Left lobe of liver (tissue), 2 donors: ENCODE data around the gene ZNF595. TPM values are rescaled to one million over a fixed set of nuclear protein-coding genes. Genes with fewer than 3 reads are reported as not detected.
"Not testable (repeated sequence)": the region's sequence is repeated elsewhere in the genome, so short reads cannot be mapped to it uniquely, and the experiment has no call there.

Source experiments
- ATAC-seq: fragments of 200-7000 bp; cut with Tn5 transposase; one replicate; pipeline ENCODE4 v1.9.1; 2020; ENCODE audit warnings: mild to moderate bottlenecking, moderate library complexity
- DNase-seq: peaks from one replicate; pipeline ENCODE4 v3.0.0-alpha.2; 2020; ENCODE audit warnings: low spot score
- total RNA-seq: library from RNA; stranded (reverse); gene quantifications from one replicate; pipeline ENCODE4 v1.2.1, GENCODE V29; 2021
- donor health status: DM: no; HTN: no; CAD: no; lungs with moderate emphysema.
- donor health status: DM: no; HTN: yes; CAD: no.

The ZNF595 gene
- 5.4 TPM for total RNA-seq

DNA sequence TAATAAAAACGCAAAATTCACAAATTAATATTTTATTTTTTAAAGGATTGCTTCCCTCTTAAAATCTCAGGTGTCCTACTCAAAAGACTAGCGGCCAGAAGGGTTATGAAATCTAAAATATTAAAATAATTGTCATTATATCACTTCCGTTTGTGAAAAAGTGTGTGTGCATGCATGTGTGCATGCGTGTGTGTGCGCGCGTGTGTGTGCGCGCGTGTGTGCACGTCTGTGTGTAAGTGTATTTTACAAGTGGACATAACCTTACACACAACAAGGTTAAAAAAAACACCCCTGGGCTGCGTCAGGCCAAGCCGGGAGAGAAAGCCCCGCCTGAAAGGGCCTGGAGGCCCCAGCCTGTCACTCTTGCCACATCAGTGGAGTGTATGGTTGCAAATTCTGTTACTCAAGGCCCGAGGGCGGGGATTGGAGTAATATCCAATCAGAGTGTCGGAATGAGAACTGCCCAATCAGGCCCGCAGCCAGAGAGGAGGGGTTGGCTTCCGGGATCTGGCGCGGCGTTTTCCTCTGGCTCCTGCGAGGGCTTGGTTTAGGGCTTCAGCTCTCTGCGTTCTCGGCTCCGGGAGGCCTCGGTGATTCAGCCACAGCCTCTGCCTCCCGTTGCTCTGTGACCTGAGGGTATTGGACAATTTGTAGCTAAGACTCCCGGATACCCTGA lies at the start of gene ZNF595:
Gene ZNF595 (plus strand): TSS at position 518 of the 676 bp plus-strand sequence. CDS start 168 bp downstream, outside the sequence.
- DNase-seq, result peak; percentile 65
- peak; percentile 92 for ATAC-seq

DNA sequence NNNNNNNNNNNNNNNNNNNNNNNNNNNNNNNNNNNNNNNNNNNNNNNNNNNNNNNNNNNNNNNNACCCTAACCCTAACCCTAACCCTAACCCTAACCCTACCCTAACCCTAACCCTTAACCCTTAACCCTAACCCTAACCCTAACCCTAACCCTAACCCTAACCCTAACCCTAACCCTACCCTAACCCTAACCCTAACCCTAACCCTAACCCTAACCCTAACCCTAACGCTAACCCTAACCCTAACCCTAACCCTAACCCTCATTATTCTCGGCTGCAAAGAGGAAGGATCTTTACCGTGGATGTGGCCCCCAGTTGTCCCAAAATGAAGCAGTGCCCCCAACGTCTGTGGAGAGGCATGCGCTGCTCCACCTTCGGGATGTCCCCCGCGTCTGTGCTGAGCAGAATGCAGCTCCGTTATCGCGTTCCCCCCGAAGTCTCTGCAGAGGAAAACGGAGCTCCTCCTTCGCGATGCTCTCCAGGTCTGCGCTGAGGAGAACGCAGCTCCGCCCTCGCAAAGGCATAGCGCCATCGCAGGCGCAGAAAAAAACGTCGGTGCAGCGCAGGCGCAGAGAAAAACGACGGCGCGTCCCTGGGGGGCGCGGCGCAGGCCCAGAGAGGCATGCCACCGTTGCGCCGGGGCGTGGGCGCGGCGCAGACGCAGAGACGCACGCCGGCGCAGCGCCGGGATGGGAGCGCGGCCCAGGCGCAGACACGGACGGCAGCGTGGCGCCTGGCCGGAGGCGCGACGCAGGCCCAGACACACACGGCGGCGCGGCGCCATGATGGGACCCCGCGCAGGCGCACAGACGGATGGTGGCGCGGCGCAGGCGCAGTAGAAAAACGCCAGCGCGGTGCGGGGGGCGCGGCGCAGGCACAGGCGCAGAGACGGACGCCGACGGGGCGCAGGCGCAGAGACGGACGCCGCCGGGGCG lies 42.9 kb upstream of the ZNF595 start:
- peak; percentile 38 for ATAC-seq
- DNase-seq, result not testable (repeated sequence)

DNA sequence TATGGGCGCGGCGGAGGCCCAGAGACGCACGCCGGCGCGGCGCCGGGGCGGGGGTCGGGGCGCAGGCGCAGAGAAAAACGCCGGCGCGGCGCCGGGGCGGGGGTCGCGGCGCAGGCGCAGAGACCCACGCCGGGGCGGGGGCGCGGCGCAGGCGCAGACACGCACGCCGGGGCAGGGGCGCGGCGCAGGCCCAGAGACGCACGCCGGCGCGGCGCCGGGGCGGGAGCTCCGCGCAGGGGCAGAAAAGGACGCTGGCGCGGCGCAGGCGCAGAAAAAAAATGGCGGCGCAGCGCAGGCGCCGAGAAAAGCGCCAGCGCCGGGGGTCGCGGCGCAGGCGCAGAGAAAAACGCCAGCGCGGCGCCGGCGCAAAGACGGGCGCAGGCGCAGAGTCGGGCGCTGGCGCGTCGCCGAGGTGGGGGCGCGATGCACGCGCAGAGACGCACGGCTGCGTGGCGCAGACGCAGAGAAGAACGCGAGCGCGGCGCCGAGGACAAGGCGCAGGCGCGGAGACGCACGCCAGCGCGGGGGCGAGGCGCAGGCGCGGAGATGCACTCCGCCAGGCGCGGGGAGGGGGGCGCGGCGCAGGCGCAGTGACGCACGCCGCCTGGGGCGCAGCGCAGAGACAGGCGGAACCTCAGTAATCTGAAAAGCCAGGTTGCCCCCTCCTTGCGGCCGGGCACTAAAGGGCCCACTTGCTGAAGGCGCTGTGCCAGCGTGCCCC lies 41.9 kb upstream of the ZNF595 start:
- not testable (repeated sequence) for DNase-seq, ATAC-seq

DNA sequence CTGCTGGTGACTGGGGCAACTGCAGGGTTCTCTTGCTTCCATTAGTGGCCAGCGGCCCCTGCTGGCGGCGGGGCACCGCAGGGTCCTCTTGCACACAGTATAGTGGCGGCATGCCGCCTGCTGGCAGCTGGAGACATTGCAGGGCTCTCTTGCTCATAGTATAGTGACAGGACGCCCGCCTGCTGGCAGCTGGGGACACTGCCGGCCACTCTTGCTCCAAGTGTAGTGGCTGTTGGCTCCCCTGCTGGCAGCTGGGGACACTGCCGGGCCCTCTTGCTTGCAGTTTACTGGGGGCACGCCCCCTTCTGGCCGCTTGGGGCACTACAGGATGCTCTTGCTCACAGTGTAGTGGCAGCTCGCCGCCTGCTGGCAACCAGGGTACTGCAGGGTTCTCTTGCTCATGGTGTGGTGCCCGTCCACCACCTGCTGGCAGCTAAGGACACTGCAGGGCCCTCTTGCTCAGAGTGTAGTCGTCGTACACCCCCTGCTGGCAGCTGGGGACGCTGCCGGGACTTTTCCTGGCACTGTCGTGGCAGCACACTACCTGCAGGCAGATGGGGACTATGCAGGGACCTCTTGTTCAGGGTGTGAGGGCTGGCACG lies 41.2 kb upstream of the ZNF595 start:
- DNase-seq (peak; percentile 43), ATAC-seq (peak; percentile 48)

DNA sequence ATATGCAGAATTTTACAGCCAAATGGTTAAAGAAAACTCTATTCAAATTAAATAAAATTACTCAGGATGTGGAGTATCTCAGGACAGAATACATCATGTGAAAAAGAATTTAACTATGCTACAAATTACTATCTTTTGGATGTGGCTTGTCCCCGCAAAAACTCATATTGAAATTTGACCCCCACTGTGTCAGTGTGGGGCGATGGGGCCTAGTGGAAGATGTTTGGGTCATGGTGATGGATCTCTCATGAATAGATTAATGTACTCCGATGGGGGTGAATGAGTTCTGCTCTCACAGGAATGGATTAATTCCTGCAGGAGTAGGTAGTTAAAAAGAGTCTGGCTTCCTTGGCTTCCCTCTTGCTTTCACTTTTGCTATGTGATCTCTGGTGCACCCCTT lies 35.0 kb upstream of the ZNF595 start:
- ATAC-seq, DNase-seq: not testable (repeated sequence)

DNA sequence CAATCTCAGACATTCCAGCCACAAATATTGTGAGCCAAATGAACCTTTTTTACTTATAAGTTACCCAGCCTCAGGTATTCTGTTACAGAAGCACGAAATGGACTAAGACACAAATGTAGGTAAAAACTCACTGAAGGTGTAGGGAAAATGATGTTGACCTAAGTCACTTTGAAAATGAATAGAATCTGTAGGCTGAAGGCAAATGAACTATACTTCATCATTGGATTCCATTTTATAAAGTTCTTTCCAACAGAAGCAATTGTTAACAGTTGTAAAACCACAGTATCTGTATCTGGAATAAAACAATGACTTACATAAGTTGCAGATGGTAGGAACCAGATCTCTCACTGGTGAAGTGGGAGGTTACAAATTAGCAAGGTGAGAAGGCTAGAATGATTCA lies 34.5 kb upstream of the ZNF595 start:
- not testable (repeated sequence) for ATAC-seq, DNase-seq

DNA sequence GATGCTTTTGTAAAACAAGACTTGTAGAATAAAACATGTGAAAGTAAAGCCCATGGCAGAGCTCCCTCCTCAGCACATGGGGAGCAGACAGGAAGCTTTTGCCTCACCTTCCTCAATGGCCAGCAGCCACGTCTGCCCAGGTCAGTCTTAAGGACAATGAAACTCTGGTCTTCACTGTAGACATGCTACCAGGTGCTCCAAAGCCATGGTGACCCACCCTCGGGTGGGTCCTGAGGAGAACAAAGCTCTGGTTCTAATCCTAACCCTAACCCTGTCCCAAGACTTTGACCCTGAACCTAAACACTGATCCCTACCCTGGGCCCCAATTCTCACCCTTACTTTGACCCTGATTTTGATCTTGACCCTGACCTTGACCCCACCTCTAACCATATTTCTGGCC lies 30.2 kb upstream of the ZNF595 start:
- DNase-seq, result not testable (repeated sequence)

DNA sequence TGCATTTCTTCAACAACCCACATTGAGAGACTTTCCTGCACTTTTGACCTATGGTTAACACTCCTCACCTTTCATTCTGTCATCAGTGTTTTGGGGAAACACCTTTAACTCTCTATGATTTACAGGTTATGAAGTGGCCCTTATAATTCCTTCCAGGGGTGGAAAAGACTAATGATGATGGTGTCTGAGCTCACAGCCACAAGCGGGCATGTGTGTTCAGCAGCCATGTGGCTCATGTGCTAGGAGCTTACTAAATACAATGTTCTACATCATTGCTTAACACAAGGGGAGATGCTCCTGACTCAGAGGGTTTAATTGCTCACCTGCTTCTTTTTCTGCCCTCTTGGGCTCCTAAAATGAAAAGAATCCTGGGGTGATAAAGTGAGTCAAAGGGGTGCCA lies 28.8 kb upstream of the ZNF595 start:
- DNase-seq, result not testable (repeated sequence)

More for the DNA sequence above, 30.2 kb upstream of the ZNF595 start:
- ATAC-seq, result not testable (repeated sequence)

DNA sequence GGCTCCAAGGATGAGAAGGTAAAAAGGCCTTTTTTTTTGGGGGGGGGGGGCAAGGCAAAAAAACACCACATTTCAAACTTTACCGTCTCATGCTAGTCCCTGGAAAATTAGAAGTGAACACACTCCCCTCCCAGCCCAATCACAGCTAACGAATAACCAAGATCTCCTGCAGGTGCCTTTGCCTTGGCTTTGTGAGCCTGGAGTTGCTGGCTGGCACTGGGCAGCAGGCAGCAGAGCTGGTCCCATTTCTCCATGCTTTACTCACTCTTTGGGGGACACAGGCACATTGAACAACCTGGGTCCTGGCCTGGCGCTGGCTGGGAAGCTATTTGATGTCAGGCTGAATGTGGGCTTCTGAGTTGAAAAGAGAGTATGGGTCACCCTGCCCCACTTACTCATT lies 25.6 kb upstream of the ZNF595 start:
- not testable (repeated sequence) for DNase-seq, ATAC-seq

More for the DNA sequence above, 28.8 kb upstream of the ZNF595 start:
- not testable (repeated sequence) for ATAC-seq

DNA sequence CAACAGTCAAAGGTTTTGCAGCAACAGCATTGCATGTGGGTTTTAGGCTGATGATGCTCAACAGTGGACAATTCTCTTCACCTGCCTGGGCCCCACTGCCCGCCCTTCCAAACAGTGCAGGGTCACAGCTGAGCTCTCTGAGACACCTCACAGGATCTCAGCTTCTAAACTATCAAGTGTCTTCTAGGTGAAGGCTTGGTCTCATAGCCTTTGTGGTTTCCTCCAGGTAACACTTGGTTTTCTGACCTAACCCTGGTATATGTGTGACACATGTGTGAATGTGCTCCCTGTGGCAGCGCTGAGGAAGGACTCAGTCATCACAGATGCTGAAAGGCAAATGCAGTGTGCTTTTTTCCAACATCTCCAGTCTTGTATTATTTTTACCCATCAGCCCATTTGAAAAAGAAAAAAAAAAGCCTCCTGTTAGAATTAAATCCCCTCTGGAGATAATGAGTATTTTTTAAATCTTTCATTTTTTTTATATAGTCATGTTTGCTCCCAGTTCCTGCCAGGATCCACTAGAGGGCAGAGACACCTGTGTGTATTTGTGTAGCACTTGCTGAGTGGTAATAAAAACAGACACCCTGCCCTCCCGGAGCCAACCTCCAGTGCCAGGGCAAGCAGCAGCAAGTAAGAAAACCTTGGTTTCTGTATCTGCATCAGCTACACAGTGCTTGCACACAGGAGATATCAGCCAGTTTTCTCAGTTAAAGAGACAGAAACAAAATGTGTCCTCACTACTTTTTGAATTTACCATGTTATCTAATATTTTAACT lies 24.2 kb upstream of the ZNF595 start:
- DNase-seq (peak; percentile 49), ATAC-seq (peak; percentile 74)

DNA sequence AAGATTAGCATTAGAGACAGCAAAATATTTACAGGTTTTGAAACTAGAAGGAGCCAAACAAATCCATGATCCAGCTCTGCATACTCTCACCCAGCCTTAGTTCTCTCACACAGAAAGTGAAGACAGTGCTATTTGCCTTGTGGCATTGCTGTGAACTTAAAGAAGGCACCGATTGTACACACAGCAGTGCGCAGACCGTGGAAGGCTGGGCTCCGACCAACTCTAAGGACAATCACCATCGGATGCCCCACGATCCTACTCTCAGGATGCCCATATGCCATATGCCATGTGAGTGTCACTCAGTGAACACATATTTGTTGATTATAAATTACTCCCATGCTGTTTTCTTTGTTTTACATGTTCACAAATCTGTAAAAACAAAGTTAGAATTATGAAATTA lies 19.8 kb upstream of the ZNF595 start:
- DNase-seq, ATAC-seq: not testable (repeated sequence)

DNA sequence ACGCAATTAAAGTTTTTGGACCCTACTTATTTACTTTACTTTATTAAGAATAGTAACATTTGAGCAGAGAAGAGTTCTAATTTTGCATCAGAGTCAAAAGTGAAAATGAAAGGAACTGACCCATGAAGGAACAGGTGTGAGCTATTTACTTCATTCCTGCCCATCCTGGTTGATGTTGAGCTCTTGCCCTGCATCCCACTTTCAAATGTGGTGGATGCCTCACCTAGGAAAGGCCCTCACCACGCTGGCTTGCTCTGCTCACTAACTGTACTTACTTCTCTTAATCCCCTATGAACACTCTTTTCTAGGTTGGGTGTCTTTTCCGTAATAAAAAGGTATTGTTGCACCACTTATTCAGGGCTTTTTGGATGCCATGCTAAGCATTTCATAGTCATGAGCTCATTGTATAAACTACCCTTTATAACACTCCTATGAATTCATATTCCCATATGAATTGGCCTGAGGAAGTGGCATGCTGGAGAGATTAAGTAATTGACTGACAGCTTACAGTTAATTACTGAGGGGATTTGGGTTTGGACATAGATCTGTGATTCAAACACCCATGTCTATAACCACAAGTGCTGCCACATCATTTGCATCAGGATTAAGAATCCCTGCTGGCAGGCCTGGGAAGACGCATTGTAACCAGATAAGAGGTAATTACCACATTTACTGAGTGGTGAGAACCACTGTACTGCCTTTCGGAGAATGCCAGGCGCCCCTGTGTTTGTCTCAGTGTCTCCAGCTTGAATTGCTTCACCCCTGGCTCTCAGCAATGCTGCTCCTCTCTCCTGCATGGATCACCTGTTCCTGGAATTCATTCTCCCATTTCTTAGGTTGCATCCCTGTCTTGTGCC lies 16.3 kb upstream of the ZNF595 start:
- not testable (repeated sequence) for ATAC-seq, DNase-seq

DNA sequence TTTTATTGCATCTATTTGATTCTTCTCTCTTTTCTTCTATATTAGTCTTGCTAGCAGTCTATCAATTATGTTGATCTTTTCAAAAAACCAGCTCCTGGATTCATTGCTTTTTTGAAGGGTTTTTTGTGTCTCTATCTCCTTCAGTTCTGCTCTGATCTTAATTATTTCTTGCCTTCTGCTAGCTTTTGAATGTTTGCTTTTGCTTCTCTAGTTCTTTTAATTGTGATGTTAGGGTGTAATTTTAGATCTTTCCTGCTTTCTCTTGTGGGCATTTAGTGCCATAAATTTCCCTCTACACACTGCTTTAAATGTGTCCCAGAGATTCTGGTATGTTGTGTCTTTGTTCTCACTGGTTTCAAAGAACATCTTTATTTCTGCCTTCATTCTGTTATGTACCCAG lies 14.9 kb upstream of the ZNF595 start:
- not testable (repeated sequence) for ATAC-seq, DNase-seq

DNA sequence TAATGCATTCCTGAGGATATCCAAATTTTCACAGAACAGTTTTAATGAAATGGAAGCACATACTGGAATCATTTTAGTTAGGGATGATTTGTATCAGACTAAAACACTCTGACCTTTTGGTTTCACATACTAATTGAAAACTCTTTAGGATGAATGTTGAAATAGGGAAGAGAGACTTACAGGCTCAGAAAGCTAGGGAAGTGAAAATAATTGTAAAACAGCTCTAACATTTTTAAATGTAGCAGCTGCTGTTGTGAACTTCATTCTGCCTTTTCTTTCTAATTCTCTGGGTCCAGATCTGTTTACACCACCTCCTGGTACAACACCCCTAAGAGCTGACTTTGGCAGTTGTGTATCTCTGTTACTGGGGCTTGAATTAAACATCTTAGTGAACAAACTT lies 9.7 kb upstream of the ZNF595 start:
- ATAC-seq, DNase-seq: not testable (repeated sequence)

DNA sequence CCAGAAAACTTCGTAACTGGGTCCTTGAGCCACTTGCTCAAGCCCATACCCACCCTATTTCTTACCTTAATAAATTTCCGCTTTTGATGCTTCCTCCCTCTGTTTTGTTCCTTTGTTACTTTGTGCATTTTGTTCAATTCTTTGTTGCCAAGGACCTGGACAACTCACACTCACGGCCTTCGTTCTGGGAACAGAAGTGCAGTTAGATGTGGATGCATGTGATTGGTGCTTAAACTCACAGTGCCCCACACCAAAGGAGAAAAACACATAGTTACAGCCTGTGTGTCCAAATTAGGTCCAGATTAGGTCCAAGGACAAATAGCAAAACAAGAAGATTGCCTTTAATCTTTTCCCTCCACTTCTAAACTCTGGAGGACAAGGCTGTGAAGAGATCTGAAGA lies 1.9 kb upstream of the ZNF595 start:
- not testable (repeated sequence) for ATAC-seq, DNase-seq

DNA sequence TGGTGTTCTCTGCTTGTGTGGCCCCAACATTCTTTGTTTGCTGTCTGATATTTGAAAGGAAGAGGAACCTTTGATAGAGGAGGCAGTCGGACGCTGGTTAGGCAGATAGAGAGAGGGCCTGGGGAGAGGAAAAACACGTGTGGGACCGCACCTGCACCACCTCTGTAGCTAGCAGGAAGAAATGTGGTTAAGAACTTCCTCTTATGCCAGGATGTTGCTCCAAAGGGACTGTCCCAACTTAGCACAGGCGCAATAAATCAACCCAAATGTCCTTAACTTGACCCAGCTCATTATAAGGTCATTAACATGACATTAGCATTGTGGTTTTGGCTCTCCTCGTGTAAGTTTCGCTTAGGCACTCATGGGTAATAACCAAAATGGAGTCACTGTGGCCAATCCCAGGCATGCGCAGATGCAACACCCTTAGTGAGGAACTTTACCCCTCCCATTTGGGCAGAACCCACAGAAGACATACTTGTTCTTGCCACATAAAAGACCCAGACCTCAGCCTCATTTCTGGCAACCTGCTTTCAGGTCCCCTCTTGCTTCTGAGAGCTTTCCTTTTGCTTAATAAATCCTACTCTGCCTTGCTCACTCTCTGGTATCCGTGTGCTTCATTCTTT lies 1.4 kb upstream of the ZNF595 start:
- not testable (repeated sequence) for ATAC-seq, DNase-seq

DNA sequence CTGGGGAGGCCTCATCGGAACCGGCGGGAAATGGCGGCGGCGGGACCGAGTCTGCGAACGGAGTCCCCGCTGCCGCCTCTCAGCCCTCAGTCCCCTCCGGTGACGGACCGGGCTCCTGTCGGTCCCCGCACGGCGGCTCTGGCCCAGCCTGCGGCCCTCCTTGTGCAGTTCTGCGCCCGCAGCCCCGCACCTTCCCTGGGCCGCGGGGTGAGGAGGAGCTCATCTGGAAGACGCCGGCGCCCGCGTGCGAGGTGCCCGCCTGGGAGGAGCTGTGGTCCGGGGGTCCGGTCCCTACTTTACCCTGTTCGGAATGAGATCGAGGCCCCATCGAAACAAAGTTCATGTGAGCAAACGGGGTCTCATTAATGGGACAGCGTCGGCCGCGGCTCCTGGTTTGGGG lies 400 bp downstream of the ZNF595 start:
- ATAC-seq, result peak; percentile 31
- not testable (repeated sequence) for DNase-seq

DNA sequence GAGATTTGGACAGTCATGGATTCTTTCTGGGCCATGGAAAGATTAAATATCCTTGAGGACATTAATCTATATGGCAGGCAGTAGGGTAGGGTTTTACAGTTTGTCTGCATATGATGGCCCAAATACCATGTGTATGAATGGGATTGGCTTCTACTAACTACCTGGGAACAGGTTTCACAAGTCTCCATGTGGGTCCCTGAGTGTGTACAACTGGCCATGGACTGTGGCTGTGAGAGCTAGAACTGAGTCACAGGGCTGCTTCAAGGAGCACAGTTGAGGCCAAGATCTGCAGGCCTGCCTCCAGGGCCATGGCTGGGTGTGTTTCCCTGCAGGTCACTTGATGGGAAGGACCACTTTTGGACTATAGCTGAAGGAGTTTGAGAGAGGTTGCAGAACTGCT lies 11.6 kb downstream of the ZNF595 start:
- ATAC-seq, result peak; percentile 10
- not testable (repeated sequence) for DNase-seq
